Measurements from ENCODE around the gene EPSTI1. TPM values are rescaled to one million over a fixed set of nuclear protein-coding genes. Genes with fewer than 3 reads are reported as not detected.

EPSTI1 gene
- total and polyA plus RNA-seq, 11 donors = 1.3 to 36.1 (median 4.5) TPM

DNA sequence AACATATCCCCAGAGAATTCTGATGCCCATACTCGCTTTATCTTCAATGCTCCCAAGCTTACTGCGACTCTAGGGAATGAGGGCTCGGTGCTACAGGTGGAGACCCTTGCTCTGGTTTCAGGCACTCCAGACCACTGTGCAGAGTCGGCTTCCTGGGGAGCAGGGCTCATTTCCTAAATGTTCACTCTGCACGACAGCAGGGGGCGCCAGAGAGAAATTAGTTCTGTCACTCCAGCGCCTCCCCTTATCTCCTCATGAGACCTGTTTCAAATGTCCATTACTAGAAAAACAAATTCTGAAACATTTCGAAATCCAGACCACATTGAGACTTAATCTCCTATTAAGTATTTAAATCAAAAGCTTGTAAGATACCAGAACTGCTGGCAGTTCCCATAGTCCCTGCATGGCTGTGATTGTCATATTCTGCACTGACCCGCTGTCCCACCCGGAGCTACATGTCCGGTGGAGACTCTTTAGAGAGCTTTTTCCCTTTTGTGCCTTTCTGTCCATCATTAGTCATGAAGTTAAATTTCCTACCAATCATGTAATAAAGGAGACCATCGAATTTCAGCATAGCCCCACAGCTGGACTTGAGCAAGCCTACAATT, 22.4 kb downstream of the EPSTI1 start:
- TF ChIP-seq POLR2A (IDR thresholded peaks at IDR 0.05) = no peak
- TF ChIP-seq, protein P1, sequence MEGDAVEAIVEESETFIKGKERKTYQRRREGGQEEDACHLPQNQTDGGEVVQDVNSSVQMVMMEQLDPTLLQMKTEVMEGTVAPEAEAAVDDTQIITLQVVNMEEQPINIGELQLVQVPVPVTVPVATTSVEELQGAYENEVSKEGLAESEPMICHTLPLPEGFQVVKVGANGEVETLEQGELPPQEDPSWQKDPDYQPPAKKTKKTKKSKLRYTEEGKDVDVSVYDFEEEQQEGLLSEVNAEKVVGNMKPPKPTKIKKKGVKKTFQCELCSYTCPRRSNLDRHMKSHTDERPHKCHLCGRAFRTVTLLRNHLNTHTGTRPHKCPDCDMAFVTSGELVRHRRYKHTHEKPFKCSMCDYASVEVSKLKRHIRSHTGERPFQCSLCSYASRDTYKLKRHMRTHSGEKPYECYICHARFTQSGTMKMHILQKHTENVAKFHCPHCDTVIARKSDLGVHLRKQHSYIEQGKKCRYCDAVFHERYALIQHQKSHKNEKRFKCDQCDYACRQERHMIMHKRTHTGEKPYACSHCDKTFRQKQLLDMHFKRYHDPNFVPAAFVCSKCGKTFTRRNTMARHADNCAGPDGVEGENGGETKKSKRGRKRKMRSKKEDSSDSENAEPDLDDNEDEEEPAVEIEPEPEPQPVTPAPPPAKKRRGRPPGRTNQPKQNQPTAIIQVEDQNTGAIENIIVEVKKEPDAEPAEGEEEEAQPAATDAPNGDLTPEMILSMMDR (IDR thresholded peaks at IDR 0.05) = peak; percentile 70 to 88 (median 82)
- 46 to 51% (median 48%) methylated on average over 12 of the region's 12 CpGs for WGBS, 4 donors
- Histone ChIP-seq H3K27me3 (no peaks in the 10 kb centered on the region), H3K36me3 (peaks cover 0 to 30% (median 0%) of the 10 kb centered on the region in 9 donors), H3K9me3 (no peaks in the 10 kb centered on the region), H3K4me1 (peaks cover 0 to 34% (median 10%) of the 10 kb centered on the region in 12 donors), H3K27ac (no peak overlapping the region), H3K4me3 (no peak overlapping the region)
- intact Hi-C loops (cut with DNase I) = loop anchor here (2.0 to 10.0 kb wide), 12 partner anchors 113 to 905 kb away; partner anchors contain the start of genes CCDC122 (in 2 of the 10) and LACC1 (in 2 of the 10)
- DNase-seq (peak; percentile 70 to 86 (median 83)), ATAC-seq (peak; percentile 71 to 92 (median 88))

DNA sequence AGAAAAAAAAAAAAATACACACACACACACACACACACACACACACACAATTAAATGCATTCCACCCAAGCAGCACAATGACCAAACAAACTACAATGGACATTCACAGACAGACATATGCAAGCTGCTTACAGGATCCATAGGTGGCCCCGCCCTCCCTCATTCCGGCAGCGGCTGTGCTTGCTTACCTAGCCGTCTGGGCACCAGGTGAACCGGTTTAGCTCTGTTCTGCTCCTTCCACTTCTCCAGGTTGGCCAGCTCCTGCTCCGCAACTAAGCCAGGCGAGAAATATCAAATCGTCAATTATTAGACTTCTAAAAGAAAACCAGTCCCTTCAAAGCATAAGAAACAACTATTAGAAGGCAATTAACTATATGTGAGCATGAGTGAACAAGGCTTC, 23.1 kb downstream of the EPSTI1 start:
- peaks cover 0 to 36% (median 5%) of the 10 kb centered on the region in 9 donors for H3K36me3 ChIP-seq
- DNase-seq (no peak), ATAC-seq (no peak)
- H3K4me3 ChIP-seq = no peak overlapping the region
- 87 to 91% (median 89%) methylated on average over 8 of the region's 8 CpGs for WGBS, 4 donors
- H3K9me3 ChIP-seq = no peaks in the 10 kb centered on the region
- H3K4me1 ChIP-seq = peaks cover 0 to 34% (median 10%) of the 10 kb centered on the region in 12 donors
- no peak for TF ChIP-seq POLR2A (IDR thresholded peaks at IDR 0.05)
- TF ChIP-seq, protein P1 (IDR thresholded peaks at IDR 0.05) = no peak
- intact Hi-C loops (cut with DNase I) = loop anchor here in 7 of 10 donors (2.0 to 10.0 kb wide), 6 partner anchors 163 to 906 kb away; partner anchors contain the start of genes CCDC122 (in 2 of the 7) and LACC1 (in 2 of the 7)
- no peaks in the 10 kb centered on the region for H3K27me3 ChIP-seq
- no peak overlapping the region for H3K27ac ChIP-seq

DNA sequence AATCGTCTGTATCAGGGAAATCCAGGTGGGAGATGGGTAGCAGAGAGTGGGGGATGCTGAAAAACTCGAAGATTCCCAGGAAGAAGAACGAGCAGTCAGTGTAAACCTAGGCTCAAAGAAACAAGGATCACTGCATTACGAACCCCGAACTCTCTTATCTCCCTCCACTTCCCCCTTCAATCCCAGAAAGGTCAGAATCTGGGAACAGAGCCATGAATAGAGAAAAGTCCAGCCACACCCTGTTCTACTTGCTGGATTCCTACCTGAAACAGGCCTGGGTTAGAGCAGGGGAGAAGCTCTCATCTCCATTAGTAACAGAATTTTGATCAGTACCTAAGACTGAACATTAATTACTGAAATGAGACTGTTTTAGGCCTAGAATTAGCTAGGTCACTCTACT, 24.4 kb downstream of the EPSTI1 start:
- intact Hi-C loops (cut with DNase I) = loop anchor here in 7 of 10 donors (2.0 to 10.0 kb wide), 6 partner anchors 165 to 907 kb away; partner anchors contain the start of genes CCDC122 (in 2 of the 7) and LACC1 (in 2 of the 7)
- Histone ChIP-seq H3K36me3 (peaks cover 0 to 49% (median 17%) of the 10 kb centered on the region in 9 donors), H3K27me3 (no peaks in the 10 kb centered on the region), H3K4me1 (peaks cover 0 to 34% (median 10%) of the 10 kb centered on the region in 12 donors), H3K27ac (no peak overlapping the region), H3K9me3 (no peaks in the 10 kb centered on the region), H3K4me3 (no peak overlapping the region)
- 47 to 55% (median 48%) methylated on average over 5 of the region's 5 CpGs for WGBS, 4 donors
- DNase-seq (no peak), ATAC-seq (peak in 3 of 4 donors; percentile 65 to 81 (median 76))
- TF ChIP-seq, protein P1 (IDR thresholded peaks at IDR 0.05) = no peak
- TF ChIP-seq POLR2A (IDR thresholded peaks at IDR 0.05) = no peak

DNA sequence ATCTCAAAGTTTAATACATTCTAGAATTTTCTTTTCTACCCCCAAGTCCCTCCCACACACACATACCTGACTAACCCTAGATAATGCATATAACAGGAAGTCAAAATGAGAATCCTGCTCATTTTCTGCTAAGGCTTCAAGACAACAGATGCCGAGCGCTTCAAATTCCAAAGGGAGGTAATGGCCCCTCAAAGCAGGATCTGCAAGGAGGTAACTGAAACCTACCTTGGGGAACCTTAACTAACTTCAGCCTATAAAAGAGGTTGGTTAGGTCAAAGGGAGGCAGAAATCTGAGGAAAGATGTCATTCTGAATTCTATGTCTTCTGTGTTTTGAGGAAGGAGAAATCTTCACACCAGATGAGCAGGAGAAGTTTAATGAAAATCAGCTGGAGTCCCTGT, 26.8 kb downstream of the EPSTI1 start:
- Histone ChIP-seq H3K4me1 (peaks cover 0 to 17% (median 8%) of the 10 kb centered on the region in 12 donors), H3K4me3 (no peak overlapping the region), H3K27ac (no peak overlapping the region), H3K36me3 (peaks cover 0 to 73% (median 34%) of the 10 kb centered on the region in 9 donors), H3K27me3 (no peaks in the 10 kb centered on the region), H3K9me3 (no peaks in the 10 kb centered on the region)
- DNase-seq (no peak), ATAC-seq (no peak)
- TF ChIP-seq POLR2A (IDR thresholded peaks at IDR 0.05) = no peak
- TF ChIP-seq, protein P1 (IDR thresholded peaks at IDR 0.05) = no peak
- 52 to 76% (median 74%) methylated on average over 2 of the region's 2 CpGs for WGBS, 4 donors
- intact Hi-C loops (cut with DNase I) = loop anchor here in 7 of 10 donors (5.0 to 10.0 kb wide), 5 partner anchors 167 to 910 kb away; partner anchors contain the start of genes CCDC122 (in 2 of the 7) and LACC1 (in 2 of the 7)
